HT-29 (cell line): ENCODE results near the gene MYO5A. TPM values are rescaled to one million over a fixed set of nuclear protein-coding genes. Genes with fewer than 3 reads are reported as not detected.
A peak's percentile ranks its signal among the peaks of the same experiment; 100 is the strongest.
"Not testable (repeated sequence)": the region's sequence is repeated elsewhere in the genome, so short reads cannot be mapped to it uniquely, and the experiment has no call there.

Experiments used
- DNase-seq: peaks from one replicate; pipeline ENCODE4 v3.0.0-alpha.2; 2015; ENCODE audit warnings: low spot score
- total RNA-seq: library from RNA; depleted of rRNA; stranded (reverse); fragments of >200 nt; shearing (Covaris generic); gene quantifications from 2 replicates; pipeline ENCODE4 v1.2.3, GENCODE V29; 2014; rRNA removed

The MYO5A gene
- total RNA-seq, result 0.76 and 0.91 TPM in 2 replicates

GRCh38 chr15:52528564-52529340, at the start of gene MYO5A:
Gene MYO5A, minus strand, starts transcription at chr15:52528880. Its CDS starts 74 bp downstream, at chr15:52528806.
- peak; percentile 45 for DNase-seq

- DNase-seq, result no peak
Observed at GRCh38 chr15:52576692-52577091, 48.0 kb upstream of the MYO5A start.

- not testable (repeated sequence) for DNase-seq
Observed at GRCh38 chr15:52575573-52575972, 46.9 kb upstream of the MYO5A start.

GRCh38 chr15:52575072-52575471, 46.4 kb upstream of the MYO5A start:
- no peak for DNase-seq

GRCh38 chr15:52574623-52575022, 45.9 kb upstream of the MYO5A start:
- not testable (repeated sequence) for DNase-seq

GRCh38 chr15:52568601-52569585, 40.2 kb upstream of the MYO5A start, which contains the start of gene ARPP19:
Gene ARPP19, minus strand, starts transcription at chr15:52569030. Its CDS starts 138 bp downstream, at chr15:52568892.
- peak; percentile 93 for DNase-seq

GRCh38 chr15:52567871-52568600, 39.4 kb upstream of the MYO5A start:
- DNase-seq, result peak; percentile 73

- DNase-seq, result no peak
Observed at GRCh38 chr15:52566889-52567288, 38.2 kb upstream of the MYO5A start.

GRCh38 chr15:52565417-52566358, 37.0 kb upstream of the MYO5A start:
- DNase-seq, result not testable (repeated sequence)

- DNase-seq, result no peak
Observed at GRCh38 chr15:52563501-52564060, 34.9 kb upstream of the MYO5A start.

GRCh38 chr15:52559575-52559974, 30.9 kb upstream of the MYO5A start:
- DNase-seq, result no peak

- DNase-seq, result no peak
Observed at GRCh38 chr15:52559022-52559421, 30.3 kb upstream of the MYO5A start.

- DNase-seq, result no peak
Observed at GRCh38 chr15:52558196-52558595, 29.5 kb upstream of the MYO5A start.

- no peak for DNase-seq
Observed at GRCh38 chr15:52557274-52557641, 28.6 kb upstream of the MYO5A start.

GRCh38 chr15:52556524-52557273, 28.0 kb upstream of the MYO5A start:
- DNase-seq, result no peak

- DNase-seq, result no peak
Observed at GRCh38 chr15:52552303-52552702, 23.6 kb upstream of the MYO5A start.

- DNase-seq, result no peak
Observed at GRCh38 chr15:52551762-52552161, 23.1 kb upstream of the MYO5A start.

GRCh38 chr15:52551186-52551585, 22.5 kb upstream of the MYO5A start:
- DNase-seq, result not testable (repeated sequence)

GRCh38 chr15:52546031-52546751, 17.5 kb upstream of the MYO5A start:
- DNase-seq, result no peak
